ENCODE measurements around the gene ARMC9. TPM values are rescaled to one million over a fixed set of nuclear protein-coding genes. Genes with fewer than 3 reads are reported as not detected.

The ARMC9 gene
- total and polyA plus RNA-seq, 2 of the 13 experiments (the other 11 are each of a cell fraction or from before 2014, with no cell fraction given): 9.1 to 12.8 TPM

DNA sequence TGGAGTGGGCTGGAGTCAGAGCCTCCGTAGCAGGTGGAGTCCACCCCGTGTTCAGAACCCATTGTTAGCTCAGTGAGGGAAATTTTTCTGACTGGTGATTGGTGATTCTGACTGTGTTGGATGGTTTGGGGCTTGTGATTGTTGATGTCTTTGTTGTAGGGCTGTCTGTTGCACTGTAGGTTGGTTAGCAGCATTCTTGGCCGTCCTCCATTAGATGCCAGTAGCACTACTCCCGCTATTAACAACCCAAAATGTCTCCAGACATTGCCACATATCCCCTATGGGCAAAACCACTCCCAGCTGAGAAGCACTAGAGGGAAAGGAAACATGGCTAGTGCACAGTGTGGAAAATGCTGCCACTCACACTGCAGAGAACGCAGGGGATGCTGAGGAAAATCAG, 51.7 kb downstream of the ARMC9 start (continued):
- TF ChIP-seq, protein P1, sequence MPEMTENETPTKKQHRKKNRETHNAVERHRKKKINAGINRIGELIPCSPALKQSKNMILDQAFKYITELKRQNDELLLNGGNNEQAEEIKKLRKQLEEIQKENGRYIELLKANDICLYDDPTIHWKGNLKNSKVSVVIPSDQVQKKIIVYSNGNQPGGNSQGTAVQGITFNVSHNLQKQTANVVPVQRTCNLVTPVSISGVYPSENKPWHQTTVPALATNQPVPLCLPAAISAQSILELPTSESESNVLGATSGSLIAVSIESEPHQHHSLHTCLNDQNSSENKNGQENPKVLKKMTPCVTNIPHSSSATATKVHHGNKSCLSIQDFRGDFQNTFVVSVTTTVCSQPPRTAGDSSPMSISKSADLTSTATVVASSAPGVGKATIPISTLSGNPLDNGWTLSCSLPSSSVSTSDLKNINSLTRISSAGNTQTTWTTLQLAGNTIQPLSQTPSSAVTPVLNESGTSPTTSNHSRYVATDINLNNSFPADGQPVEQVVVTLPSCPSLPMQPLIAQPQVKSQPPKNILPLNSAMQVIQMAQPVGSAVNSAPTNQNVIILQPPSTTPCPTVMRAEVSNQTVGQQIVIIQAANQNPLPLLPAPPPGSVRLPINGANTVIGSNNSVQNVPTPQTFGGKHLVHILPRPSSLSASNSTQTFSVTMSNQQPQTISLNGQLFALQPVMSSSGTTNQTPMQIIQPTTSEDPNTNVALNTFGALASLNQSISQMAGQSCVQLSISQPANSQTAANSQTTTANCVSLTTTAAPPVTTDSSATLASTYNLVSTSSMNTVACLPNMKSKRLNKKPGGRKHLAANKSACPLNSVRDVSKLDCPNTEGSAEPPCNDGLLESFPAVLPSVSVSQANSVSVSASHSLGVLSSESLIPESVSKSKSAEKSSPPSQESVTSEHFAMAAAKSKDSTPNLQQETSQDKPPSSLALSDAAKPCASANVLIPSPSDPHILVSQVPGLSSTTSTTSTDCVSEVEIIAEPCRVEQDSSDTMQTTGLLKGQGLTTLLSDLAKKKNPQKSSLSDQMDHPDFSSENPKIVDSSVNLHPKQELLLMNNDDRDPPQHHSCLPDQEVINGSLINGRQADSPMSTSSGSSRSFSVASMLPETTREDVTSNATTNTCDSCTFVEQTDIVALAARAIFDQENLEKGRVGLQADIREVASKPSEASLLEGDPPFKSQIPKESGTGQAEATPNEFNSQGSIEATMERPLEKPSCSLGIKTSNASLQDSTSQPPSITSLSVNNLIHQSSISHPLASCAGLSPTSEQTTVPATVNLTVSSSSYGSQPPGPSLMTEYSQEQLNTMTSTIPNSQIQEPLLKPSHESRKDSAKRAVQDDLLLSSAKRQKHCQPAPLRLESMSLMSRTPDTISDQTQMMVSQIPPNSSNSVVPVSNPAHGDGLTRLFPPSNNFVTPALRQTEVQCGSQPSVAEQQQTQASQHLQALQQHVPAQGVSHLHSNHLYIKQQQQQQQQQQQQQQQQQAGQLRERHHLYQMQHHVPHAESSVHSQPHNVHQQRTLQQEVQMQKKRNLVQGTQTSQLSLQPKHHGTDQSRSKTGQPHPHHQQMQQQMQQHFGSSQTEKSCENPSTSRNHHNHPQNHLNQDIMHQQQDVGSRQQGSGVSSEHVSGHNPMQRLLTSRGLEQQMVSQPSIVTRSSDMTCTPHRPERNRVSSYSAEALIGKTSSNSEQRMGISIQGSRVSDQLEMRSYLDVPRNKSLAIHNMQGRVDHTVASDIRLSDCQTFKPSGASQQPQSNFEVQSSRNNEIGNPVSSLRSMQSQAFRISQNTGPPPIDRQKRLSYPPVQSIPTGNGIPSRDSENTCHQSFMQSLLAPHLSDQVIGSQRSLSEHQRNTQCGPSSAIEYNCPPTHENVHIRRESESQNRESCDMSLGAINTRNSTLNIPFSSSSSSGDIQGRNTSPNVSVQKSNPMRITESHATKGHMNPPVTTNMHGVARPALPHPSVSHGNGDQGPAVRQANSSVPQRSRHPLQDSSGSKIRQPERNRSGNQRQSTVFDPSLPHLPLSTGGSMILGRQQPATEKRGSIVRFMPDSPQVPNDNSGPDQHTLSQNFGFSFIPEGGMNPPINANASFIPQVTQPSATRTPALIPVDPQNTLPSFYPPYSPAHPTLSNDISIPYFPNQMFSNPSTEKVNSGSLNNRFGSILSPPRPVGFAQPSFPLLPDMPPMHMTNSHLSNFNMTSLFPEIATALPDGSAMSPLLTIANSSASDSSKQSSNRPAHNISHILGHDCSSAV (CRISPR knock-in tag; IDR thresholded peaks at IDR 0.05; ENCODE audit: borderline replicate concordance): no peak

DNA sequence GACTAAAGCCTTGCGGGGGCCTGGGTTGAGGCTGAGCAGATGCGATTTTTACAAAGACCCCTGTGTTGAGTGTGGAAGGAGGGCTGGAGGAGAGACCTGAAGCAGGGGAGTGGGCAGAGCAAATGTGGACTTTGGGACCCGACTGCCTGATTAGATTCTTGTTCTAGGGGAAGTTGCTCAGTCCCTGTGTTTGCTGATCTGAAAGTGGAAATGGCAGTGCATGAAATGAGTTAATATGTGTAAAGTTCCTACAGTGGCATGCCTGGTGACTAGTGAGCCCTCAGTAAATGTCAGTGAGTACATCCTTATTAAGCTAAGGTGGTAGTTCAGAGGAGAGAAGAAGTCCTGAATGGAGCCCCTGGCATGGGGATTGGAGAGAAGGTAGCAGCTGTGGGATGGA, 52.3 kb downstream of the ARMC9 start:
- ATAC-seq: peak; percentile 70
- FAIRE-seq: peak; percentile 95
- peak; percentile 61 for DNase-seq (ENCODE audit: low spot score)
- no peaks in the 10 kb centered on the region for H4K20me1 ChIP-seq (ENCODE audit: insufficient read depth, low read length)
- no peaks in the 10 kb centered on the region for H3K36me3 ChIP-seq (replicated peaks in 1 of 2; ENCODE audit: control insufficient read depth in 1 of 2, insufficient read depth in 2 of 2, low read length in 2 of 2)
- WGBS (ENCODE audit: low lambda C conversion rate): 38% methylated on average over 3 of the region's 3 CpGs
- H3K9me3 ChIP-seq (ENCODE audit: low read length): no peaks in the 10 kb centered on the region
- H3K4me3 ChIP-seq (replicated peaks in 1 of 3; ENCODE audit: insufficient read depth in 1 of 3, low read depth in 2 of 3, low read length in 3 of 3): no peak overlapping the region
- in situ Hi-C loops (cut with HindIII; ENCODE audit: extremely low pct_ligation_motif_present, low pct_unique_long_range_greater_than_20kb) (no loop called here), intact Hi-C loops (cut with micrococcal nuclease; ENCODE audit: unreplicated experiment) (no loop called here)
- ChIA-PET POLR2A (no interaction called here), CTCF (ENCODE audit: low intra/inter-chr PET ratio, low total read pairs) (no interaction called here)
- peaks cover 29% of the 10 kb centered on the region for H3K4me1 ChIP-seq (ENCODE audit: insufficient read depth, low read length)
- no peak overlapping the region; the same call in 1 of the 2 replicates for H3K9ac ChIP-seq (ENCODE audit: insufficient read depth, low read depth, low read length)
- BruUV-seq (replicated peaks): no TSS peak
- no peak overlapping the region for H3K27ac ChIP-seq (ENCODE audit: extremely low read length, insufficient read depth, low read length)
- peak overlapping the region; percentile 30; the same call in 1 of the 2 replicates for H3K4me2 ChIP-seq (ENCODE audit: low read depth, low read length)
- no peaks in the 10 kb centered on the region for H3K27me3 ChIP-seq (ENCODE audit: control insufficient read depth in 1 of 2, insufficient read depth in 2 of 2, low read length in 2 of 2)
- no peaks in the 10 kb centered on the region for H3K79me2 ChIP-seq (ENCODE audit: insufficient read depth, low read length)
- no peak overlapping the region for H2AFZ ChIP-seq (ENCODE audit: low read length)
- TF ChIP-seq, protein P2, sequence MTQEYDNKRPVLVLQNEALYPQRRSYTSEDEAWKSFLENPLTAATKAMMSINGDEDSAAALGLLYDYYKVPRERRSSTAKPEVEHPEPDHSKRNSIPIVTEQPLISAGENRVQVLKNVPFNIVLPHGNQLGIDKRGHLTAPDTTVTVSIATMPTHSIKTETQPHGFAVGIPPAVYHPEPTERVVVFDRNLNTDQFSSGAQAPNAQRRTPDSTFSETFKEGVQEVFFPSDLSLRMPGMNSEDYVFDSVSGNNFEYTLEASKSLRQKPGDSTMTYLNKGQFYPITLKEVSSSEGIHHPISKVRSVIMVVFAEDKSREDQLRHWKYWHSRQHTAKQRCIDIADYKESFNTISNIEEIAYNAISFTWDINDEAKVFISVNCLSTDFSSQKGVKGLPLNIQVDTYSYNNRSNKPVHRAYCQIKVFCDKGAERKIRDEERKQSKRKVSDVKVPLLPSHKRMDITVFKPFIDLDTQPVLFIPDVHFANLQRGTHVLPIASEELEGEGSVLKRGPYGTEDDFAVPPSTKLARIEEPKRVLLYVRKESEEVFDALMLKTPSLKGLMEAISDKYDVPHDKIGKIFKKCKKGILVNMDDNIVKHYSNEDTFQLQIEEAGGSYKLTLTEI (CRISPR knock-in tag; conservative IDR thresholded peaks at IDR 0.05): no peak
- TF ChIP-seq MLLT10 (CRISPR knock-in tag; IDR thresholded peaks at IDR 0.05): no peak
- peak; percentile 74 for TF ChIP-seq HNF4A (CRISPR knock-in tag; IDR thresholded peaks at IDR 0.05)
- TF ChIP-seq, protein P3, sequence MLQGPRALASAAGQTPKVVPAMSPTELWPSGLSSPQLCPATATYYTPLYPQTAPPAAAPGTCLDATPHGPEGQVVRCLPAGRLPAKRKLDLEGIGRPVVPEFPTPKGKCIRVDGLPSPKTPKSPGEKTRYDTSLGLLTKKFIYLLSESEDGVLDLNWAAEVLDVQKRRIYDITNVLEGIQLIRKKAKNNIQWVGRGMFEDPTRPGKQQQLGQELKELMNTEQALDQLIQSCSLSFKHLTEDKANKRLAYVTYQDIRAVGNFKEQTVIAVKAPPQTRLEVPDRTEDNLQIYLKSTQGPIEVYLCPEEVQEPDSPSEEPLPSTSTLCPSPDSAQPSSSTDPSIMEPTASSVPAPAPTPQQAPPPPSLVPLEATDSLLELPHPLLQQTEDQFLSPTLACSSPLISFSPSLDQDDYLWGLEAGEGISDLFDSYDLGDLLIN (CRISPR knock-in tag; IDR thresholded peaks at IDR 0.05; ENCODE audit: borderline replicate concordance): no peak
- TF ChIP-seq KDM5A (IDR thresholded peaks at IDR 0.05; ENCODE audit: borderline replicate concordance, low read length): no peak
- TF ChIP-seq, protein P4, sequence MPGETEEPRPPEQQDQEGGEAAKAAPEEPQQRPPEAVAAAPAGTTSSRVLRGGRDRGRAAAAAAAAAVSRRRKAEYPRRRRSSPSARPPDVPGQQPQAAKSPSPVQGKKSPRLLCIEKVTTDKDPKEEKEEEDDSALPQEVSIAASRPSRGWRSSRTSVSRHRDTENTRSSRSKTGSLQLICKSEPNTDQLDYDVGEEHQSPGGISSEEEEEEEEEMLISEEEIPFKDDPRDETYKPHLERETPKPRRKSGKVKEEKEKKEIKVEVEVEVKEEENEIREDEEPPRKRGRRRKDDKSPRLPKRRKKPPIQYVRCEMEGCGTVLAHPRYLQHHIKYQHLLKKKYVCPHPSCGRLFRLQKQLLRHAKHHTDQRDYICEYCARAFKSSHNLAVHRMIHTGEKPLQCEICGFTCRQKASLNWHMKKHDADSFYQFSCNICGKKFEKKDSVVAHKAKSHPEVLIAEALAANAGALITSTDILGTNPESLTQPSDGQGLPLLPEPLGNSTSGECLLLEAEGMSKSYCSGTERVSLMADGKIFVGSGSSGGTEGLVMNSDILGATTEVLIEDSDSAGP (CRISPR knock-in tag; IDR thresholded peaks at IDR 0.05; ENCODE audit: borderline replicate concordance): no peak
- TF ChIP-seq ZC3H13 (CRISPR knock-in tag; IDR thresholded peaks at IDR 0.05): no peak

Measured in HepG2 (cell line).